ENCODE measurements around the gene GRK6. TPM values are rescaled to one million over a fixed set of nuclear protein-coding genes. Genes with fewer than 3 reads are reported as not detected.

The GRK6 gene
- total RNA-seq, 1 experiment from 2014 or later = 82.3 TPM

DNA sequence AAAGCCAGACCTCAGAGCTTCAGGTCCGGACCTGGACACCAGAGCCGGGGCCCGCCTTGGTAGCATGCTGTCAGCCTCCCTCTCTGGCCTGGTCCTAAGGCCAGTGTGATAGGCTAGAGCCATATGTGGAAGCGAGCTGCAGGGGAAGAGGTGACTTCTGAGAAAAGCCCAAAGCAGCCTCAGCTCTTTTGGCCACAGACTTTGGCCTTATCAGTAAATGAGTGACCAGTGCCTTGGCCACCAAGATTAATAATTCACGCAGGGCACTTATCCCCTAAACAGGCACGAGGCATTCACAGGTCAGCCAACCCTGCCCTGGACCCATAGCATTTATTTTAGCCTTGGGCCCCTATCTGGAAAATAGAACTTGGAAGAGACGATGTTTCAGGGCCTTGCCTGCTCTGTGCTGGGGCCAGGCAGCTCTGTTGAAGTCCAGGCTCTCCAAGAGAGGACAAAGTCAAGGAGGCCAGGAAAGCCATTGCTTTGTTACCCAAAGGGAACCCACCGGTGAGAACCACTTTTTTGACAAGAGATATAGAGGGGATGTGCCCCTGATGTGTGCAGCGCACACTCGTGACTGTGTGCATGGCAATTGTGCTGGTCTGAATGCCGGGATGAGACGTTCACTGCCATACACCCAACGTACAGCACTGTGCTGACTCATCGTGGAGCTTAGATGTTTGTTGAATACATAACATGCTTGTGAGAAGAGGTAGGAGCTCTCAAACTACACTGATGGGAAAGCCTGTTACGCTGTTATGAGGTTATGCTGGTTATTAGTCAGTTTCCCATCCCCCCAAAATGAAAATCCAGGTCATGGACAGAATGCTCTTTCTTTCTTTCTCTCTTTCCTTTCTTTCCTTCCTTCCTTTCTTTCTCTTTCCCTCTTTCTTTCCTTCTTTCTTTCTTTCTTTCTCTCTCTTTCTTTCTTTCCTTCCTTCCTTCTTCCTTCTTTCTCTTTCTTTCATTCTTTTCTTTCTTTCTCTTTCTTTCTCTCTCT lies 47.3 kb upstream of the GRK6 start:
- peaks cover 9% of the 10 kb centered on the region; the same call in 1 of the 2 replicates for H3K4me1 ChIP-seq (replicated peaks; ENCODE audit: insufficient read depth)
- no peaks in the 10 kb centered on the region for H3K27me3 ChIP-seq (ENCODE audit: insufficient read depth, low read depth)
- H3K4me2 ChIP-seq = no peak overlapping the region
- no peaks in the 10 kb centered on the region for H3K9me3 ChIP-seq (ENCODE audit: insufficient read depth, low read depth)
- H3K79me2 ChIP-seq (ENCODE audit: low read depth) = no peaks in the 10 kb centered on the region
- no TSS peak for BruUV-seq (replicated peaks)
- no peaks in the 10 kb centered on the region for H3K9me2 ChIP-seq (ENCODE audit: insufficient read depth)
- ChIA-PET CTCF (interaction anchor here (0.6 to 1.8 kb wide), 4 partner anchors 9 to 732 kb away, joined by 3 to 17 read pairs (median 4); partner anchors contain the start of gene TSPAN17), POLR2A (ENCODE audit: unreplicated experiment) (interaction anchor here (0.6 to 0.7 kb wide), 2 partner anchors 47 to 59 kb away, joined by 6 to 30 read pairs; no protein-coding TSS in a partner anchor)
- TF ChIP-seq, protein P1, sequence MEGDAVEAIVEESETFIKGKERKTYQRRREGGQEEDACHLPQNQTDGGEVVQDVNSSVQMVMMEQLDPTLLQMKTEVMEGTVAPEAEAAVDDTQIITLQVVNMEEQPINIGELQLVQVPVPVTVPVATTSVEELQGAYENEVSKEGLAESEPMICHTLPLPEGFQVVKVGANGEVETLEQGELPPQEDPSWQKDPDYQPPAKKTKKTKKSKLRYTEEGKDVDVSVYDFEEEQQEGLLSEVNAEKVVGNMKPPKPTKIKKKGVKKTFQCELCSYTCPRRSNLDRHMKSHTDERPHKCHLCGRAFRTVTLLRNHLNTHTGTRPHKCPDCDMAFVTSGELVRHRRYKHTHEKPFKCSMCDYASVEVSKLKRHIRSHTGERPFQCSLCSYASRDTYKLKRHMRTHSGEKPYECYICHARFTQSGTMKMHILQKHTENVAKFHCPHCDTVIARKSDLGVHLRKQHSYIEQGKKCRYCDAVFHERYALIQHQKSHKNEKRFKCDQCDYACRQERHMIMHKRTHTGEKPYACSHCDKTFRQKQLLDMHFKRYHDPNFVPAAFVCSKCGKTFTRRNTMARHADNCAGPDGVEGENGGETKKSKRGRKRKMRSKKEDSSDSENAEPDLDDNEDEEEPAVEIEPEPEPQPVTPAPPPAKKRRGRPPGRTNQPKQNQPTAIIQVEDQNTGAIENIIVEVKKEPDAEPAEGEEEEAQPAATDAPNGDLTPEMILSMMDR (conservative IDR thresholded peaks at IDR 0.05) = no peak
- TF ChIP-seq EZH2 (IDR thresholded peaks at IDR 0.05; ENCODE audit: low read depth) = no peak
- no peaks in the 10 kb centered on the region for H3K36me3 ChIP-seq (ENCODE audit: low read depth)
- H3F3A ChIP-seq (ENCODE audit: insufficient read depth, low read depth) = peaks cover 4% of the 10 kb centered on the region; the same call in 1 of the 2 replicates
- no peak overlapping the region for H3K4me3 ChIP-seq
- H2AFZ ChIP-seq = no peak overlapping the region; the same call in 1 of the 2 replicates
- no peak overlapping the region for H3K27ac ChIP-seq
- intact Hi-C loops (cut with micrococcal nuclease; ENCODE audit: unreplicated experiment) = no loop called here
- no peaks in the 10 kb centered on the region for H4K20me1 ChIP-seq (ENCODE audit: insufficient read depth)
- DNase-seq = peak; percentile 41 to 71

DNA sequence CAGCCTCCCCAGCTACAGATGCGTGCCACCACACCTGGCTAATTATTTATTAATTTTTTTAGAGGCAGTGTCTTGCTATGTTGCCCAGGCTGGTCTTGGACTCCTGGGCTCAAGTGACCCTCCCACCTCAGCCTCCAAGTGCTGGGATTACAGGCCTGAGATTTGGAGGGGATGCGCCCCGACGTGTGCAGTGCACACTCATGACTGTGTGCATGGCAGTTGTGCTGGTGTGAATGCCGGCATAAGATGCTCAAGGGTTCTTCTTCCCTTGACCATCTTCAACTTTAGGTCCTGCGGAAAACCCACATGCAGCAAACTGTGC lies 45.7 kb upstream of the GRK6 start:
- ChIA-PET POLR2A (ENCODE audit: unreplicated experiment) (no interaction called here), CTCF (no interaction called here)
- Histone ChIP-seq H3K9me2 (ENCODE audit: insufficient read depth) (no peaks in the 10 kb centered on the region), H2AFZ (no peak overlapping the region), H3K4me3 (no peak overlapping the region), H4K20me1 (ENCODE audit: insufficient read depth) (no peaks in the 10 kb centered on the region), H3K27me3 (ENCODE audit: insufficient read depth, low read depth) (no peaks in the 10 kb centered on the region), H3F3A (ENCODE audit: insufficient read depth, low read depth) (peaks cover 4% of the 10 kb centered on the region; the same call in 1 of the 2 replicates), H3K9me3 (ENCODE audit: insufficient read depth, low read depth) (no peaks in the 10 kb centered on the region), H3K27ac (no peak overlapping the region), H3K4me2 (no peak overlapping the region), H3K4me1 (replicated peaks; ENCODE audit: insufficient read depth) (peaks cover 9% of the 10 kb centered on the region; the same call in 1 of the 2 replicates), H3K36me3 (ENCODE audit: low read depth) (no peaks in the 10 kb centered on the region), H3K79me2 (ENCODE audit: low read depth) (no peaks in the 10 kb centered on the region)
- DNase-seq = no peak
- intact Hi-C loops (cut with micrococcal nuclease; ENCODE audit: unreplicated experiment) = no loop called here
- no TSS peak for BruUV-seq (replicated peaks)
- TF ChIP-seq, protein P1 (conservative IDR thresholded peaks at IDR 0.05) = no peak
- no peak for TF ChIP-seq EZH2 (IDR thresholded peaks at IDR 0.05; ENCODE audit: low read depth)

DNA sequence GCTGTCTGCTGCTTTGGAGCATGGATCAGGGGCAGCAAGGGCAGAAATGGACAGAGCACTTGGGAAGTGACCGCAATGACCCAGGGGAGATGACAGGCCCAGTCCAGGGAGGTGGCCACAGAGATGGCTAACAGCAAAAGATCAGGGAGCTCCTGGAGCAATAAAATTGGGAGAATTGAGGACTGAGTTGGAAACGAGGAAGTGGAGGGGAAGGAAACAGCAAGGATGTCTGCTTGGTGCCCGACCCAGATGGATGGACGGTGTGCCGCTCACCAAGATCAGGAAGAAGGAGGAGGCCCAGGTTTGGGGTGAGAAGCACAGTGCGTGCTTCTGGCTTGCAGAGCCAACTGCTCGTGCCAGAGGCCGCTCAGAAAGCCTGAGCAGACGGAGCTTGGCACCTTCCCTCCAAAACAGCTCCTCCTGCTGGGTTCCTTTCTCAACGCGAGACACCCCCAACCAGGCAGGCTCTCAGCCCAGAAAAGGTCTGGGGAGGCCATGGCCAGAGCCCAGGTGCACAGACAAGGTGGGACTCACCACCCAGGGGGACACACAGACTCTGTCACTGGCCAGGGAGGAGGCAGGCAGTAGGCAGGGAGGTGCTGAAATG lies 44.0 kb upstream of the GRK6 start:
- H3K9me3 ChIP-seq (ENCODE audit: insufficient read depth, low read depth) = no peaks in the 10 kb centered on the region
- no peak for DNase-seq
- H3K27ac ChIP-seq = no peak overlapping the region
- H3K4me3 ChIP-seq = no peak overlapping the region
- no peaks in the 10 kb centered on the region for H3K27me3 ChIP-seq (ENCODE audit: insufficient read depth, low read depth)
- BruUV-seq (replicated peaks) = no TSS peak
- intact Hi-C loops (cut with micrococcal nuclease; ENCODE audit: unreplicated experiment) = no loop called here
- H3K4me1 ChIP-seq (replicated peaks; ENCODE audit: insufficient read depth) = peaks cover 11% of the 10 kb centered on the region; the same call in 1 of the 2 replicates
- H3K79me2 ChIP-seq (ENCODE audit: low read depth) = no peaks in the 10 kb centered on the region
- ChIA-PET POLR2A (ENCODE audit: unreplicated experiment) (no interaction called here), CTCF (no interaction called here)
- H2AFZ ChIP-seq = no peak overlapping the region
- TF ChIP-seq EZH2 (IDR thresholded peaks at IDR 0.05; ENCODE audit: low read depth) = no peak
- TF ChIP-seq, protein P1 (conservative IDR thresholded peaks at IDR 0.05) = no peak
- no peak overlapping the region for H3K4me2 ChIP-seq
- H4K20me1 ChIP-seq (ENCODE audit: insufficient read depth) = no peaks in the 10 kb centered on the region
- H3K36me3 ChIP-seq (ENCODE audit: low read depth) = no peaks in the 10 kb centered on the region
- H3K9me2 ChIP-seq (ENCODE audit: insufficient read depth) = no peaks in the 10 kb centered on the region
- peaks cover 4% of the 10 kb centered on the region; the same call in 1 of the 2 replicates for H3F3A ChIP-seq (ENCODE audit: insufficient read depth, low read depth)
